ENCODE data around the gene TCF7L1. TPM values are rescaled to one million over a fixed set of nuclear protein-coding genes. Genes with fewer than 3 reads are reported as not detected.

TCF7L1 gene
- total RNA-seq, 6 experiments from 2014 or later, result 1.2 to 8.8 (median 3.7) TPM

- no peaks in the 10 kb centered on the region for H3K36me3 ChIP-seq
- H3K27me3 ChIP-seq, result no peaks in the 10 kb centered on the region
- TF ChIP-seq CTCF (IDR thresholded peaks at IDR 0.05) (no peak), POLR2A (IDR thresholded peaks at IDR 0.05) (no peak)
- ATAC-seq, result no peak
- H3K9me3 ChIP-seq, result no peaks in the 10 kb centered on the region
- 78% methylated on average over 5 of the region's 11 CpGs for WGBS (ENCODE audit: insufficient coverage, low coverage, low lambda C conversion rate, missing lambda C conversion rate)
- H3K4me3 ChIP-seq, result no peak overlapping the region
- no peaks in the 10 kb centered on the region for H3K4me1 ChIP-seq
- no peak for DNase-seq
- H3K27ac ChIP-seq, result no peak overlapping the region
- intact Hi-C loops (cut with DNase I), result no loop called here
Observed at GRCh38 chr2:85181844-85182456, 48.8 kb downstream of the TCF7L1 start.

- DNase-seq (no peak), ATAC-seq (no peak)
- Histone ChIP-seq H3K36me3 (no peaks in the 10 kb centered on the region), H3K4me1 (no peaks in the 10 kb centered on the region), H3K27ac (no peak overlapping the region), H3K9me3 (no peaks in the 10 kb centered on the region), H3K4me3 (no peak overlapping the region), H3K27me3 (no peaks in the 10 kb centered on the region)
- intact Hi-C loops (cut with DNase I), result no loop called here
- TF ChIP-seq POLR2A (IDR thresholded peaks at IDR 0.05) (no peak), CTCF (IDR thresholded peaks at IDR 0.05) (no peak)
- no CpG with 5 or more reads among the region's 3 CpGs for WGBS (ENCODE audit: insufficient coverage, low coverage, low lambda C conversion rate, missing lambda C conversion rate)
Observed at GRCh38 chr2:85183076-85183475, 49.9 kb downstream of the TCF7L1 start.

GRCh38 chr2:85183479-85183878 is 50.3 kb downstream of the TCF7L1 start:
- intact Hi-C loops (cut with DNase I), result no loop called here
- ATAC-seq, result no peak
- DNase-seq, result no peak
- no peak overlapping the region for H3K4me3 ChIP-seq
- H3K27me3 ChIP-seq, result no peaks in the 10 kb centered on the region
- no peaks in the 10 kb centered on the region for H3K9me3 ChIP-seq
- 94% methylated on average over 4 of the region's 4 CpGs for WGBS (ENCODE audit: insufficient coverage, low coverage, low lambda C conversion rate, missing lambda C conversion rate)
- TF ChIP-seq POLR2A (IDR thresholded peaks at IDR 0.05) (no peak), CTCF (IDR thresholded peaks at IDR 0.05) (no peak)
- H3K36me3 ChIP-seq, result no peaks in the 10 kb centered on the region
- H3K4me1 ChIP-seq, result no peaks in the 10 kb centered on the region
- no peak overlapping the region for H3K27ac ChIP-seq

GRCh38 chr2:85184231-85184630 is 51.0 kb downstream of the TCF7L1 start:
- intact Hi-C loops (cut with DNase I), result no loop called here
- DNase-seq, result no peak
- Histone ChIP-seq H3K36me3 (no peaks in the 10 kb centered on the region), H3K27ac (no peak overlapping the region), H3K4me1 (no peaks in the 10 kb centered on the region), H3K27me3 (no peaks in the 10 kb centered on the region), H3K9me3 (no peaks in the 10 kb centered on the region), H3K4me3 (no peak overlapping the region)
- WGBS (ENCODE audit: insufficient coverage, low coverage, low lambda C conversion rate, missing lambda C conversion rate), result 90% methylated on average over 8 of the region's 9 CpGs
- no peak for TF ChIP-seq POLR2A (IDR thresholded peaks at IDR 0.05)
- no peak for TF ChIP-seq CTCF (IDR thresholded peaks at IDR 0.05)
- ATAC-seq, result no peak

GRCh38 chr2:85184990-85185389 is 51.8 kb downstream of the TCF7L1 start:
- Histone ChIP-seq H3K4me1 (no peaks in the 10 kb centered on the region), H3K4me3 (no peak overlapping the region), H3K27me3 (no peaks in the 10 kb centered on the region), H3K36me3 (no peaks in the 10 kb centered on the region), H3K27ac (no peak overlapping the region), H3K9me3 (no peaks in the 10 kb centered on the region)
- ATAC-seq, result no peak
- TF ChIP-seq POLR2A (IDR thresholded peaks at IDR 0.05) (no peak), CTCF (IDR thresholded peaks at IDR 0.05) (no peak)
- DNase-seq, result no peak
- intact Hi-C loops (cut with DNase I), result no loop called here
- WGBS (ENCODE audit: insufficient coverage, low coverage, low lambda C conversion rate, missing lambda C conversion rate), result 85% methylated on average over 4 of the region's 6 CpGs

All from right lobe of liver (tissue), 6 donors.